PFSK-1 (cell line): ENCODE measurements around the gene PUS3.

Source experiments
- POLR2AphosphoS5 ChIP-seq: IDR thresholded peaks from 2 replicates; pipeline ENCODE4 v1.6.1; 2012; ENCODE audit warnings: low read depth, mild to moderate bottlenecking, control low read depth, low read length, moderate library complexity
- SIN3A ChIP-seq: IDR thresholded peaks from 2 replicates; pipeline ENCODE4 v1.6.1; 2012; ENCODE audit warnings: mild to moderate bottlenecking, low read length, moderate library complexity, borderline replicate concordance; ENCODE audit not compliant: insufficient read depth
- TAF1 ChIP-seq: IDR thresholded peaks from 2 replicates; pipeline ENCODE4 v1.6.1; 2012; ENCODE audit warnings: low read length, control low read depth, borderline replicate concordance; ENCODE audit not compliant: insufficient read depth
- TF ChIP-seq, protein P1 (sequence below), 2 experiments: IDR thresholded peaks; 2 replicates each; pipeline versions ENCODE4 v1.6.1 to v1.8.0; 2011 to 2012; ENCODE audit warnings: low read depth in 2 of 2, low read length in 2 of 2, control low read depth in 1 of 2, inconsistent platforms in 1 of 2, mild to moderate bottlenecking in 1 of 2, moderate library complexity in 1 of 2; ENCODE audit not compliant: insufficient read depth in 1 of 2

DNA sequence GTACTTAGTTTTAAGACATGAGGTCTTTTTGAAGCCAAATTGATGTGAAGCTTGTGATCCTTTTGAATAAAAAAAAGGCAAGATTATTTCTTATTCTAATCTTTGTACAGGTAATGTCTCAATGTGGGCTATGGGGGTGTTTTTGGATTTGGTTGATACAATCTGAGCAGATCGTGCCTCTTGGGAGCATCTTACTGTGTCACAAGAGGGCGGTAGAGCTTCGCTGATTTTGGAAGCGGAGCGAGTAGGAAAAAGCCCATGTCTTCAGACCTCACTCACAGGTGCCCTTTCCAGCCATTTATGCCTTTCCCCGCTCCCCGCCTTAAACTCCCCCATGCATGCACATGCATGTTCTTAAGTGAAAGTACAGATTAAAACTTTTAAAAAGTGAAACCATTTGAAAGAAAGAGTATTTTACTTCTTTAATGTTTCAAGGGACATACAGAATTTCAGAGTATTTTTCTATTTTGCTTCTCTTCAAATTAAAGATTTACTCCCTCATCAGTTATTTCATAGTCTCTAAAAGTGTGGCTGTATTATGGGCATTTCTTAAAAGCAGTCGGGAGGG, 20.1 kb upstream of the PUS3 start:
- TF ChIP-seq POLR2AphosphoS5 (no peak), SIN3A (no peak), TAF1 (no peak)
- TF ChIP-seq, protein P1, sequence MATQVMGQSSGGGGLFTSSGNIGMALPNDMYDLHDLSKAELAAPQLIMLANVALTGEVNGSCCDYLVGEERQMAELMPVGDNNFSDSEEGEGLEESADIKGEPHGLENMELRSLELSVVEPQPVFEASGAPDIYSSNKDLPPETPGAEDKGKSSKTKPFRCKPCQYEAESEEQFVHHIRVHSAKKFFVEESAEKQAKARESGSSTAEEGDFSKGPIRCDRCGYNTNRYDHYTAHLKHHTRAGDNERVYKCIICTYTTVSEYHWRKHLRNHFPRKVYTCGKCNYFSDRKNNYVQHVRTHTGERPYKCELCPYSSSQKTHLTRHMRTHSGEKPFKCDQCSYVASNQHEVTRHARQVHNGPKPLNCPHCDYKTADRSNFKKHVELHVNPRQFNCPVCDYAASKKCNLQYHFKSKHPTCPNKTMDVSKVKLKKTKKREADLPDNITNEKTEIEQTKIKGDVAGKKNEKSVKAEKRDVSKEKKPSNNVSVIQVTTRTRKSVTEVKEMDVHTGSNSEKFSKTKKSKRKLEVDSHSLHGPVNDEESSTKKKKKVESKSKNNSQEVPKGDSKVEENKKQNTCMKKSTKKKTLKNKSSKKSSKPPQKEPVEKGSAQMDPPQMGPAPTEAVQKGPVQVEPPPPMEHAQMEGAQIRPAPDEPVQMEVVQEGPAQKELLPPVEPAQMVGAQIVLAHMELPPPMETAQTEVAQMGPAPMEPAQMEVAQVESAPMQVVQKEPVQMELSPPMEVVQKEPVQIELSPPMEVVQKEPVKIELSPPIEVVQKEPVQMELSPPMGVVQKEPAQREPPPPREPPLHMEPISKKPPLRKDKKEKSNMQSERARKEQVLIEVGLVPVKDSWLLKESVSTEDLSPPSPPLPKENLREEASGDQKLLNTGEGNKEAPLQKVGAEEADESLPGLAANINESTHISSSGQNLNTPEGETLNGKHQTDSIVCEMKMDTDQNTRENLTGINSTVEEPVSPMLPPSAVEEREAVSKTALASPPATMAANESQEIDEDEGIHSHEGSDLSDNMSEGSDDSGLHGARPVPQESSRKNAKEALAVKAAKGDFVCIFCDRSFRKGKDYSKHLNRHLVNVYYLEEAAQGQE (IDR thresholded peaks at IDR 0.05; ENCODE audit: insufficient read depth in 1 of 2, low read depth in 2 of 2, low read length in 2 of 2), result no peak
